ENCODE measurements around the gene RANBP10.
"Not testable (repeated sequence)": the region's sequence is repeated elsewhere in the genome, so short reads cannot be mapped to it uniquely, and the experiment has no call there.

The RANBP10 gene

DNA sequence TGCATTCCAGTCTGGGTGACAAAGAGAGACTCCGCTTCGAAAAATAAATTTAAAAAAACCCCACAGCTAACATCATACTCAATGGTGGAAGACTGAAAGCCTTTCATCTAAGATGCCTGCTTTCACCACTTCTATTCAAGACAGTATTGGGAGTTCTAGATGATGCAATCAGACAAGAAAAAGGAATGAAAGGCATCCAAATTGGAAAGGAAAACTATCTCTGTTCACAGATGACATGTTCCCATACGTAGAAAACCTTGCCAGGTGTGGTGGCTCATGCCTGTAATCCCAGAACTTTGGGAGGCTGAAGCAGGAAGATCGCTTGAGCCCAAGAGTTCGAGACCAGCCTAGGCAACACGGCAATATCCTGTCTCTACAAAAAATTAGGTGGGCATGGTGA is 31.1 kb downstream of the RANBP10 start:
- no peak for DNase-seq

DNA sequence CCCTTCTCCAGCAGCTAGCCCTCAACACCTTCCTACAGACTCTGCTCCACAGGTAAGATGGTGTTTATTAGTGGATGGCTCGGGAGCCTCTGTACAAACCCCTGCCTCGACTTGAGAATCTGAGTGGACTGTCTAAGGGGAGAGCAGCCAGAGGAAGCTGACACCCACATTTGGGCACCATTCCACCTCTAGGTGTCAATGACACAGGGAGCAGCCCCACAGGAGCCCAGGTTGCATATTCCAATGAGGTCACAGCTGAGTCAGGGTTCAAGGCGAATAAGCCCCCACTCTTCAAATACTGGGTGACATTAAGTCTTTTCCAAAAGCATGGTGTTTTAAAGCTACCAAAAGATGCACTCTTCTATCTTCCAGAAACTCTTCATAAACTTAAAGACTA is 31.9 kb downstream of the RANBP10 start:
- DNase-seq, result no peak

DNA sequence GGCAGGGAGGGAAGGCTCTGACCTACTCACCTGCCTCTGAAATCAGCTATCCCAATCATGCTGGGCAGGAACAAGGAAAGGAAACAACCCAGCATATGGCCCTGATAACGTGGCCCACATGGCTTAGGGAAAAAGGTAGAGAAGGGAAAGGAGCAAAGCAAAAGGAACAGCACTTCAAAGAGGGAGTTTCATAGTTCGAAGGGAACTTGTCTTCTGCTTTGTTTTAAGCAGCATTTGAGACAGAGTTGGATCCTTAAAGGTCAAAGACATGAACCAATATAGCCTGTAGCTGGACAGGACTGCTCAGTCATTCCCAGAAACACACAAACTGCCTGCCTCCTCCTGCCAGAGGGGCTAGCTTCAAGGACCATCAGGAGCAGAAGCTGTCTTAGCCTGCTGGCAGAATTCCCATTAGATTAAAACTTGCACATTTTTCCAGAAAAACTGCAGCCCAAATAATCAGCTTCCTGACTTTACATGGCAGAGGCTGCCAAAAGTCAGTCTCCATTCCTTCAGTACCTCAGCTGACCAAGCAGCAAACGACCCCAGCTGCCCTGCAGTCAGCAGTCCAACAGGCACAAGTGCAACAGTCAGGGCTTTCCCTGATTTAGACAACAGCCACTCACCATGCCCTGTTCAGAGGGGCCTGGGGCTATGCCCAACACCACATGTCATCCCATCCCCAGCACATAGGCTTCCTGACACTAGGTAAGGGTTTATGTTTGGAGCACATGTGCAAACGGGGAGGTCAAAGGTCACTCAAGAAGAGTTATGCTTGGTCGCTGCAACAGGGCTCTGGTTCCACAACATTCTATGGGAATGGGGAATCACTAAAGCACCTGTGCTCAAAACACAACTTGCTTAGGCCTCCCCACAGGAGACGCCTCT is 32.5 kb downstream of the RANBP10 start:
- DNase-seq, result no peak

DNA sequence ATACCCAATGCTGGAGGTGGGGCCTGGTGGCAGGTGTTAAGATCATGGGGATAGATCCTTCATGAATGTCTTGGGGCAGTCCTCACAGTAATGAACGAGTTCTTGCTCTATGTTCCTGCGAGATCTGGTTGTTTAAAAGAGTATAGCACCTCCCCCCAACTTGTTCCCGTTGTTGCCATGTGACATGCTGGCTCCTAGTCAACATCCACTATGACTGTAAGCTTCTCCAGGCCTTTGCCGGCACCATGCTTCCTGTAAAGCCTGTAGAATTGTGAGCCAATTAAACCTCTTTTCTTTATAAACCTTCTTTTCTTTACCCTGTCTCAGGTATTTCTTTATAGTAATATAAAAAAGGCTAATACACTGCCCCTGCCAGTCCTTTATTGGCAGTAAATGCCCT is 33.3 kb downstream of the RANBP10 start:
- no peak for DNase-seq

DNA sequence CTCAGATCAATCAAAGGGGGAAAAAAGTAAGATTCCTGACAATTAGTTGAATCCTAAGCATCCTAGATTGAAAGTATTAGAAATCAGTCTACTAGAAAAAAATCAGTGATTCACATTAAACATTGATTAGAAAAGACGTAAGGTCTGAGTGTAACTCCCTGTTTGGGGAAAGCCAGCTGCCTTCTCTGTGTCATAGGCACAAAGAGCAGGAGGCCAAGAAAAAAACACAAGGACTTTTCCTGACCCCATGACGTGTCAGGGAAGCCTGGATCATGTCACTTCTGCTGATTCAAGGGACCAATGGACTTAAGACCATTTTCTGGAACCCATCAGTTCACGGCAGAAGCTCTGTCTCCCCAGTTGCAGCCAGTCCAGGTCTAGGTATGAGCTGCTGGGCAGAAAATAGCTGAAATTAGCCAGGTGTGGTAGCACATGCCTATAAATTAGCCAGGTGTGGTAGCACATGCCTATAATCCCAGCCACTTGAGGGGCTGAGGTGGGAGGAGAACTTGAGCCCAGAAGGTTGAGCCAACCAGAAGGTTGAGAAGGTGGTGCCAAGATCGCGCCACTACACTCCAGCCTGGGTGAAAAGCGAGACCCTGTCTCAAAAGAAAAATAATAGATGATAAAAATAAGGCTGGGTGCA is 35.9 kb downstream of the RANBP10 start:
- DNase-seq, result no peak

DNA sequence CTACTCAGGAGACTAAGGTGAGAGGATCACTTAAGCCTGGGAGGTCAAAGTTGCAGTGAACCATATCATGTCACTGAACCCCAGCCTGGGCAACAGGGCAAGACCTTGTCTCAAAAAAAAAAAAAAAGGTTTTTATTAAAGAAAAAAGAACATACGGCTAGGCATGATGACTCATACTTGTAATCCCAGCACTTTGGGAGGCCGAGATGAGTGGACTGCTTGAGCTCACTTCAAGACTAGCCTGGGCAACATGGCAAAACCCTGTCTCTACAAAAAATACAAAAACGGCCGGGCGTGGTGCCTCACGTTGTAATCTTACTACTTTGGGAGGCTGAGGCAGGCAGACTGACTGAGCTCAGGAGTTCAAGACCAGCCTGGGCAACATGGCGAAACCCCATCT is 38.4 kb downstream of the RANBP10 start:
- DNase-seq, result no peak

DNA sequence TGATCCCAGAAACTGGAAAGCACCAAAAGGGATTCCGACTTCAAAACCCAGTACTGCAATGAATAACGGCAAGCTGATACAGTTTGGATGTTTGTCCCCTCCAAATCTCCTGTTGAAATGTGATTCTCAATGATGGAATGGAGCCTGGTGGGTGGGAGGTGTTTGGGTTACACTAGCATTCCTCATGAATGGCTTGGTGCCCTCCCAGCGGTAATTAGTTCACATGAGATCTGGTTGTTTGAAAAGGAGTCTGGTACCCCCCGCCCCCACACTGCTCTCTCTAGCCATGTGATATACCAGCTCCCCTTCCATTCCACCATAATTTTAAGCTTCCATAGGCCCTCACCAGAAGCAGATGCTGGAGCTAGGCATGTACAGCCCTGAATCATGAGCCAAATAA is 40.1 kb downstream of the RANBP10 start:
- DNase-seq, result no peak

DNA sequence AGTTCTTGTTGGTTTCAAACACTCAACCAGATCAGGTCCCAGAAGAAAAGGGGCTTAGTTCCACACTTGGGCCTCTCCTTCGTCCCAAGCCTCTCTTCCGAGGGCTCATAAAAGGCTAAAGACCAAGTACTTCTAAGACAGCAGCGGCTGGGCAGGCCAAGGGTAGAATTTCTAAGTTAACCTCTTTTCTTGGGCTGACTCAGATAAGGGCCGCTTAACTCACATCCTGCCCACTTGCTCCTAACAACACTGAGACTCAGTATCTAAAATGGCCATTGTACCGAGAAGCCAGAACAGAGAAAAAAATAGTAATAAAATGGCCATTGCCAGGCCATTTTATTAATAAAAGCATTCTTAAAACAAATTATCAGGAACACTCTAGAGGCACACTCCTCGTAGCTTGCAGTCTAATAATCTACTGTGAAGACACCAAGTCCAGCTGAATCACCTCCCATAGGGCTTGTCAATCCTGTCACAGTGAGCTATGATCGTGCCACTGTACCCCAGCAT is 42.1 kb downstream of the RANBP10 start:
- no peak for DNase-seq

DNA sequence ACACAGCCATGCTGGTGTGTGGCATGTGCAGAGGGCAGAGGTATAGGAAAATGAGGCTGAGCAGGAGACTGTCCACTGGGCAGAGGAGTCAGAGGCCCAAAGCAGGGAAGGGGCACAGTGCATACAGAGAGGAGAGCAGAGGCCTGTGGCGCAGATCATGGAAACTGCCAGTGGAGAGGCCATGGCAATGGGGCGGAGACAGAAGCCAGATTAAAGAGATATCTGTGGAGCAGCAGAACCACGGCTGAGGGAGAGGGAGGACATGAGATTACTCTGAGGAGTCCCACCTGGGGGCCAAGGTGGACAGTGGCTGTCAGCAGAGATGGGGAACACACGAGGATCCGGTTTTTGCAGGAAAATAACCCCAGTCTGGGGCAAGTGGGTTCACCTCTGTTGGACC is 43.3 kb downstream of the RANBP10 start:
- no peak for DNase-seq

DNA sequence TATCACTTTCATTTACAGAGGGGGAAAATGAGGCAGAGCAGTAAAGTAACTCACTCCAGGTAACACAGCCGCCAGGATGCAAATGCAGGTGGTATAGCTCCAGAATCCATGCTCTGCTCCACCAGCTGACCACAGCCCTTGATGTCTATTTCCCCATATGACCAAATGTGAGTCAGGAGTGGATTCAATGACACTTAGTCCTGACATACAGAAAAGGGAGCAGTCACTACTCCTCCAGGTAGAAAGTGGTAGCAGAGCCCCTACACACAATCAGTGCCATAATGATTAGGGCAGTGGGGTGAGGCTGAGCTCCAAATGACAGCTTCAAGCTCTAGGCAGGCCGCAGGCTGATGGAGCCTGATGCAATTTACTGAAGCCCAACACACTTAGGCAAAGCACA is 44.0 kb downstream of the RANBP10 start:
- DNase-seq, result no peak

DNA sequence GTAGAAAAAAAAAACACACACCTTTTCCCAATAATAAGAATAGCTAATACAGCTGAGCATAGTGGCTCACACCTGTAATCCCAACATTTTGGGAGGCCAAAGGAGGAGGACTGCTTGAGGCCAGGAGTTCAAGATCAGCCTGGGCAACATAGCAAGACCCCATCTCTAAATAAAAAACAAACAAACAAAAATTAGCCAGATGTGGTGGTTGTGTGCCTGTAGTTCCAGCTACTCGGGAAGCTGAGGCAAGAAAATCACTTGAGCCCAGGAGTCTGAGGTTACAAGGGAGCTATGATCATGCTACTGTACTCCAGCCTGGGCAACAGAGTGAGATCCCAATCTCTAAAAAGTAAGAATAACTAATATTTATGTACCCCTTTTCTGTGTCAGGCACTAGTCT is 44.4 kb downstream of the RANBP10 start:
- no peak for DNase-seq

DNA sequence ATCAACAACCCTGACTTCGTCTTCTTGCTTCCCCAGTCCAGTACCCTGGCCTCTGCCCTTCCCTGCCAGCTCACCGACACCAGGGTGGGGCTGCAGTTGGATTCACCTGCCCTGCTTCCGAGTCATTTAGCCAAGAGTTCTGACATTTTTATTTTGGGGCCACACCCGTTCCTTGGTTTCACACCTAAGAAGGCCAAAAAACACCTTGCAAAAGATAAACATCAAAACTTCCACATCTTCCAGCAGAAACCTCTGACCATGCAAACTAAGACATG is 45.5 kb downstream of the RANBP10 start:
- DNase-seq, result no peak

DNA sequence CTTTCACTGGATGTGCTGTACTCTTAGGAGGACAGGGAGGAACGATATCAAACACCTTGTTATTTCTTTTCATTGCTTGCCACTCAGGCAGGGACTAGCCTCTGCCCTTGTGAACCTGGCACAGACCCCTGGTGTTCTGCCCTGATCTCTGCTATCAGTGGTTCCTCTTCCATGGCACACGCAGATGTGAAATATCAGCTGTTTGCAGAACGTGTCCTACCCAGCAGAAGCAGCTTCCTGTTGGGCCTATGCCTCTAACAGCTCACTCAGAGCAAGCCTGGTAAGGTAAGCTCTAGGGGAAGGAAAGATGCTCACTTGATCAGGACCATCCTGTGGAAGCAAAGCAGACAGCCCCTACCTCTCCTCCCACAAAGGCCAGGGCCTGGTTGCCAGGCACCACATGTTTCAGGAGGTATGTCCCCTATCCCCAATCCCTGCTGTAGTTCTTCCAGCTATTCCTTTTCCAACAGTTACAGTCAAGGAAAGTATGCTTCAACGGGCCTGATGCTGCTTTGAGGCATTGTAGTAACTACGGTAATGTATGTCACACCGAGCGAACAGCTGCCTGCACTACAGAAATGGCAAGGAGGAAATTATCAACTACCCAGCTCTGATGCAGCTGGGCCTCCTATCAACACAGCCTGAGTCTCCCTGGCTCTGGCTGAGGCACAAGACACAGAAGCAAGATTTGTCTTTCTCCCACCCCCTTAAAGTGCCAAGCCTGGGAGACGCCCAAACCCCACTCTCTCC is 46.0 kb downstream of the RANBP10 start:
- no peak for DNase-seq

DNA sequence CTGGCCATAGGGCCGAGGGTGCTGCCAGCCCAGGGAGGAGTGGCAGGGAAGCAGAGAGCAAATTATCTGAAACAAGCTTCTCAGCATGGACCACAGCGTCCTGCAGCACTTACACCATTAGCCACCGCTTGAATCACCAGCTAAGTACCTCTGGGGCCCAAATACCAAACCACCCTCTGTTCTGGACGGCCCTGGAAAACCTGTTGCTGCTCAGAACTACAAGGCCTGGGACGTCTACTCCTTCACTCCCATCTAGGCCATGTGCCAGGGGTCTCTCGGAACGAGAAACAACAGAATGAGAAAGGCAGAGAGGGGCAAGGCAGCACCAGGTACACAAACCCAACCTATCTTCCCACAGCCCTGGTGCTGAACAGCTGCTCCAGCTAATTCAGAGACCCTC is 47.4 kb downstream of the RANBP10 start:
- no peak for DNase-seq

DNA sequence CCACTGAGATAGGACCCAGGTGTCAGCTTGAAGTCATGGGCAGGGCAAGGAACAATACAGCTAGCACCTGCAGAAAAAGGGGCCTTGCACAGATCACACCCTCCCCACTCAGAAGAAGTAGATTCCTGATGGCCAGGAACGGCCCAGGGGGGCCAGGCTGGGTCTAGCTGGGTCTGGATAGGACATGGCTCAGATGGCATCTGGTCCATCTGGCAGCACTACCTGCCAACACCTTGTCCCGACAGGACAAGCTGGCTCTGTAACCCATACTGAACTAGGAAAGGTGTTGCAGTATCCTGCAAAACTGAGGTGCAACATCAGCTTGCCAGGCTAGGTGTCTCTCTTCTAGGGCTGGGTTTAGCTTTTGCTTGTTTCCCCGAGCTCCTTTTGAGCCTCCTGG is 48.4 kb downstream of the RANBP10 start:
- no peak for DNase-seq

DNA sequence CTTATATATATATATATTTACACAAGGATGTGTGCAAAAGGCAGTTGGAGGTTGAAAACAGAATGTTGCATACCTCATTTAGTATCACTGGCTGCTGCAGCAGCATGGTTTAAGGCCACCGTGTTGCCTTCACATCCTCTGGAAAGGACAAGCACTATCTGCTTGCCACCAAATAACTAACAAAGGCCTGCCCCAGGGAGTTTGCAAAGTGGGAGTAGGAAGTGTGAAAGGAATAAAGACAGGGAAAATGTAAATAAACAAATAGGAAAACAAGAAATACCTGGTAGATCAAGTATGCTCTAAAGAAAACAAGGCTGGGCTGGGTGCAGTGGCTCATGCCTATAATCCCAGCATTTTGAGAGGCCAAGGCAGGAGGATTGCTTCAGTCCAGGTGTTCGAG is 53.7 kb downstream of the RANBP10 start:
- no peak for DNase-seq

DNA sequence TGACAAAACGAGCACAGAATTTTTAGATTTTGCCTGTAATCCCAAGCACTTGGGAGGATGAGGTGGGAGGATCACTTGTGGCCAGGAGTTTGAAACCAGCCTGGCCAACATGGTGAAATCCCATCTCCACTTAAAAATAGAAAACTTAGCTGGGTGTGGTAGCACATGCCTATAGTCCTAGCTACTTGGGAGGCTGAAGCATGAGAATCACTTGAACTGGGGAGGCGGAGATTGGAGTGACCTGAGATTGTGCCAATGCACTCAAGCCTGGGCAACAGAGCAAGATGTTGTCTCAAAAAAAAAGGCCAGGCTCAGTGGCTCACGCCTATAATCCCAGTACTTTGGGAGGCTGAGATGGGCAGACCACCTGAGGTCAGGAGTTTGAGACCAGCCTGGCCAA is 55.0 kb downstream of the RANBP10 start:
- not testable (repeated sequence) for DNase-seq

DNA sequence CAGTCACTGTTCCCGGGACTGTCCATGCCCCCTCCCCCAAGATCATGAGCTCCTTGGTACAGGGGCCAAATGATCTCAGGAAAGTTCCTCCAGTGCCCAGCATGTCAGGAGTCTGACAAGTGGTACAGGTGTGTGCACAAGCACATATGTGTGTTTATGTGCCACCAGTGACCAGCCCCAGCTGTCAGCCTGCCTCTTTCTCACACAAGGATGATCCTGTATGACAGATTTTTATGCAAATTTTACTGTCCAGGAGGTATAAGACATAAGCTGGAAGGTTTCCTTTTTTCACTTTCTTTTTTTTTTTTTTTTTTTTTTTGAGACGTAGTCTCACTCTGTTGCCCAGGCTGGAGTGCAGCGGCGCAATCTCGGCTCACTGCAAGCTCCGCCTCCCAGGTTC is 55.9 kb downstream of the RANBP10 start:
- DNase-seq, result no peak

DNA sequence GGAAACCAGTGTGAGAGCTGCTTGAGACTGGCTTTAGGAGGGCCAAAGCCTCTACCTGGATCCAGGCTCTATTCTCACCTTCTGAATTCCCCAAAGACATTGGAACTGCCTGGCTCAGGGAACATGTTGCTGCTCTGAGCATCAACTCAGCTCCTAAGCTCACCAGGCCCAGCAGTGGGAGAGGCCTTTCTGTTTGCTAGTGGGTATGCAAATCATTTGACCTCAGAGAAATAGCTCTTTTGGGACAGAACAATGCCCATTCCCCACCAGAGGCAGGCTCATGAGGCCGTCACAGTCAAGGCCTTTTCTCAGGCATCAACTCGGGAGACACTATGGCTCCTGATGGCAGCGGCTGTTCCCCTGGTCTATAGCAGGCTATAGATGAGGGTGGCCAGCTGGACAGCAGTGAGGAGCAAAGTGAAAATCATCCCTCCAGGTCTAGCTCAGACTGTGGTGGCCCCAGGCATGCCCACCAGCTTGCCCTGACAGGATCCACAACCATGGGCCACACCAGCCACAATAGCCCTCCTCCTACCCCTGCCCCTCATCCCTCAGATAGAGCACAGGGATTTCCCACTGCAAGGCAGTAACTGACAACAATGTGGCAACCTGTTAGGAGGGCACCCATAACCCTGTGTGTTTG is 56.8 kb downstream of the RANBP10 start:
- DNase-seq, result no peak

DNA sequence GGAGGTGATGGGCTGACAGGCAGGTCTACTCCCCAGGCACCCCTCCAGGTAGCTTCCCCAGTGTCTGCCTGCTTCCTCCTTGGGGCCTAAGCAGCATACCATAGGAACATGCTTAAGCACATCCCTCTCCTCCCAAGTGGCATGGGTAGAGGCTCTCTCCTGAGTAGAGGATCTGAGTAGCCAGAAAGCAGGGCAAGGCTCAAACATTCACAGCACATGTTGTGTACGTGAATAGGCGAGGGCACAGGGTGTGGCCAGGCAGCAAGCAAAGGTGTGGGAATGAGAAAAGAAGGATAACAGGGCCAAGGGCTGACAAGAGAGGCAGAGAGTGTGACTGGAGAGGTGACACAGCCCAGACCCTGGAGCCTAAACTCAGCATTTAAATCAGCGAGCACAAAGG is 57.5 kb downstream of the RANBP10 start:
- no peak for DNase-seq

DNA sequence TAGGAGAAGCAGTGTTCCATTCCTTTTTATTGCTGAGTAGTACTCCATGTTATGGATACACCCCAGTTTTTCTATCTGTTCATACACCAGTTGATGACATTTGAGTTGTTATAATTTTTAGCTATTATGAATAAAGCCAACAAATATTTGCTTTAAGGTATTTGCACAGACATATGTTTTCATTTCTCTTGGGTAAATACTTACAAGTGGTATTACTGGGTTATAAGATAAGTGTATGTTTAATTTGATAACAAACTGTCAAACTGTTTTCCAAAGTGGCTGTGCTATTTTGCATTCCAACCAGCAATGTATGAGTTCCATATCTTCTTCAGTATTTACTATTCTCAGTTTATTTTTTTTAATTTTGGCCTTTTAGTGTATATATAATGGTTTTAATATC is 59.5 kb downstream of the RANBP10 start:
- no peak for DNase-seq

DNA sequence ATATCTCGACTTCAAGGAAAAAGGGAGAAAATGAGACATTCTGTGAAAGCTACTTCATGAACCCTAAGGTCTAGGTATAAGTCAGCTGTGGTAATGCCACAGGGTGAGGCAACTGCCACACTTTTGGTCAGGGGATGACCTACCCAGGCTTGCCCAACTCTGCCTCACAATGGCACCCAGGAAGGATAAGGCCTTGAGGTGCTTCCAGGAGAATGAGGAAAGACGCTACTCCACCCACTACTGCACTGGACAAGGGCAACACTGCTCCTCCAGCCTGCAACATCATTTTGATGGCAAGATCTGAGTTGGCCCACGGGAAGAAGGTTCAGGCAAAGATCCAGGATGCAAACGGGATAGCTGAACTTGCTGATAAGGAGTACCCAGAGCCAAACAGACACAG is 65.2 kb downstream of the RANBP10 start:
- no peak for DNase-seq

DNA sequence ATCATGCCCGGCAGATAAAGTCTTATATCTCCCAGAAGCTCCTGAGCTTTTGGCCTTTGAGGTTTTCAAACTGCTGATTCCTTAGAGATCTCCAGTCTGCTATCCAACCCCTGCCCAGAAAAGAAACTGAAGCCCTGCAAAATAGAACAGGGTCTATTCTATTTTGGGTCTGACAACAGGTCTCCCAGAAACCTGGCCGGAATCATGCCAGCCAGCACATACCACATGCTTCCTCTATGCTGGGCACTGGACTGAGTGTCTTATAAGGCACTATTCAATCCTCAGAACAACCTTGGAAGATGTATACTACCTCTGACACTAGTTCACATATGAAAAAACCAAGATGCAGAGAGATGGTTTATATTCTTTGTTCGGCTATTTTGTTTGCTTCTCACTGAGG is 66.0 kb downstream of the RANBP10 start:
- no peak for DNase-seq

DNA sequence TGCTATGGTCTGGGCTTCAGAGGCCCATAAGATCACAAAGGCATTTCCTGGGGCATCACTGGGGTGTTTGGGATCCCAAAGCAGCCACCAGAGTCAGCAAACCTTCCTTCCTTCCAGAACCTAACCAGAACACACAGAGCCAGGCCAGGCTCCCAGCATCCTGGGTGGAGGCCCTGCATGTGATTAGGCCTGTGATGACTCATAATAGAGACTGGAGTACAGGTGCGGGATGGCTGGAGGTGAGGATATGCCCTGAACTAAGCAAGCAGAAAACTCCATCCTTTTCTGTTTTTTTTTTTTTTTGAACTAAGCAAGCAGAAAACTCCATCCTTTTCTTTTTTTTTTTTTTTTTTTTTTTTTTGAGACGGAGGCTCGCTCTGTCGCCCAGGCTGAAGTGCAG is 69.5 kb downstream of the RANBP10 start:
- no peak for DNase-seq
